Pulmonary artery endothelial cell (primary cell): ENCODE measurements around the gene FLYWCH2. TPM values are rescaled to one million over a fixed set of nuclear protein-coding genes. Genes with fewer than 3 reads are reported as not detected.
"Not testable (repeated sequence)": the region's sequence is repeated elsewhere in the genome, so short reads cannot be mapped to it uniquely, and the experiment has no call there.

Experiments used
- DNase-seq: peaks from one replicate; pipeline ENCODE4 v3.0.0-alpha.2; 2011; ENCODE audit warnings: low read depth, low spot score
- total RNA-seq: library from RNA; depleted of rRNA; stranded (reverse); fragments of >200 nt; gene quantifications from 2 replicates; pipeline ENCODE4 v1.2.3, GENCODE V29; 2014

The FLYWCH2 gene
- total RNA-seq, 1 donor from 2014 or later: 49.6 TPM

- no peak for DNase-seq
Observed at GRCh38 chr16:2912330-2913199, 29.6 kb downstream of the FLYWCH2 start.

- no peak for DNase-seq
Observed at GRCh38 chr16:2913603-2914002, 30.6 kb downstream of the FLYWCH2 start.

DNA sequence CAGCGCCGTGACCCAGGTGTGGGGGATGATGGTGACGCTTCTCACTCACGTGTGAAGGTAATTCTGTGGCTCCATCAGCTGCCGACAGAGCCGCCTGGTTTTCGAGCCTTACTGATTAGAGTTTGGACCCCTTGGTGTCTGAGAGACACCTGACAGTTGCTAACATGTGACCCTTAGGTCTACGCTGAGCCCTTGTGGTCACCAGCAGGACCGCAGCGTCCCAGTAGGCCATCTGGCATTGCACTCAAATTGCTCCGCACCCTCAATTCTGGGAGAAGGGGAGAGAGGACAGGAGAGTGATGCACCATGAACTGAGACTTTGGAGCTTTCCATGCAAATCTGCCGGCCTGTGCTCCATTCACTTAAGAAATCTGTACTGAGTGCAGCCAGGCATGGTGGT lies 31.2 kb downstream of the FLYWCH2 start:
- DNase-seq: no peak

- no peak for DNase-seq
Observed at GRCh38 chr16:2915196-2915929, 32.3 kb downstream of the FLYWCH2 start.

GRCh38 chr16:2919511-2920255 lies 36.7 kb downstream of the FLYWCH2 start:
- no peak for DNase-seq

- DNase-seq: no peak
Observed at GRCh38 chr16:2923481-2923880, 40.5 kb downstream of the FLYWCH2 start.

DNA sequence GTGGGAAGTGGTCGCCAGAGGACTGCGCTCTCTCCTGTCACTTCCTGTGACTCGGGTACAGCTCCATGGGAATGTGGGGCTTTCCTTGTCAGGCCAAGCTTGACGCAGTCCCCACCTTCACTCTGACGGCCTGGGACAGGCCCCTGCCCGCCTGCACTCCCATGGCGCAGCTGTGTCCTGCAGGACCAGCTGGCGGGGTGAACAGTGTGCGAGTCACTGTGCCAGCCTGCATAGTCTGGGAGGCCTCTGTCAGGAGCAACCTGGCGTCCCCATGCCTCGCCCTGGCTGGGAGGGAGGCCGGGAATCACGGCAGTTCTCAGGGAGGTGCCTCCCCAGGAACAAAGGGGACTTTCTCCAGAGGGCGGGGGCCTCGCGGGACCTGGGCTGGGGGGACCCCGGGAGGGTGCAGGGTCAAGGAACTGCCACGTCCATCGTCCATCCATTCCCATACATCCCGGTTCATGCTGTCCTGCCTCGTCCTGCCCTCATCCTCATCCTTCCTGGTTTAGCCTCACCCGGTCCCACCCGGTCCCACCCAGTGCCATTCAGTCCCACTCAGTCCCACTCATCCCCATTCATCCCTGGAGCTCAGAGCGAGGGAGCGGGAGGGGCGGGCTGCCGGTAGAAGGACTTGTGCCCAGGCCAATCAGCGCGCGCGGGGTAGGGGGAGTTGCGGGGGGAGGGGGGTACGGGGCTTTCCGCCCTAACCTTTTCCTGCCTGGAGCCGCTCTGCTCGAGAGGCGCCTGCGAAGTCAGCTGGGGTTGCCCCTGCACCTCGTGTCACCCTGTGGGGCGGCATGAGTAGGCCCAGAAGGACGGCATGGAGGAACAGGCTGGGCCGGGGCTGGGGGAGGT lies 42.1 kb downstream of the FLYWCH2 start:
- DNase-seq: no peak

- DNase-seq: no peak
Observed at GRCh38 chr16:2925951-2926649, 43.1 kb downstream of the FLYWCH2 start.

GRCh38 chr16:2926650-2926999 lies 43.6 kb downstream of the FLYWCH2 start:
- DNase-seq: no peak

DNA sequence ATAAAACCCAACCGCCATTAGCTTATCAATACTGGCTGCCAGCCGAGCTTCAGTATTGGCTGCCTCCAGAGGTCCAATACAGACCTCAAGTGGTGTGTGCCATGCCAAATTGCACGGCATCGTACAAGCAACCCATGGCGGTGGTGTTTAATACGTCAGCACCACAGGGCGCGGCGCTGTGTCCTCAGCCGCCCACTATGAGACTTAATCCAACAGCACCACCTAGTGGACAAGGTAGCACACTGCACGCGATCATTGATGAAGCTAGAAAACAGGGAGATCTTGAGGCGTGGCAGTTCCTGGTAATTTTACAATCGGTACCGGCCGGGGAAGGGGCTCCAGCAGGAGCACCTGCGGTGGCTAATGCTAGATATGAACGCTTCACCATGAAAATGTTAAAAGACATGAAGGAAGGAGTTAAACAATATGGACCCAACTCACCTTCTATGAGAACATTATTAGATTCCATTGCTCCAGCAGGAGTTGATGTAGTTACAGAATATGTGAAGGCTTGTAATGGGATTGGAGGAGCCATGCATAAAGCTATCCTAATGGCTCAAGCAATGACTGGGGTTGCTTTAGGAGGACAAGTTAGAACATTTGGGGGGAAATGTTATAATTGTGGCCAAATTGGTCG lies 44.1 kb downstream of the FLYWCH2 start:
- DNase-seq: peak; percentile 39

- not testable (repeated sequence) for DNase-seq
Observed at GRCh38 chr16:2928151-2928550, 45.1 kb downstream of the FLYWCH2 start.

DNA sequence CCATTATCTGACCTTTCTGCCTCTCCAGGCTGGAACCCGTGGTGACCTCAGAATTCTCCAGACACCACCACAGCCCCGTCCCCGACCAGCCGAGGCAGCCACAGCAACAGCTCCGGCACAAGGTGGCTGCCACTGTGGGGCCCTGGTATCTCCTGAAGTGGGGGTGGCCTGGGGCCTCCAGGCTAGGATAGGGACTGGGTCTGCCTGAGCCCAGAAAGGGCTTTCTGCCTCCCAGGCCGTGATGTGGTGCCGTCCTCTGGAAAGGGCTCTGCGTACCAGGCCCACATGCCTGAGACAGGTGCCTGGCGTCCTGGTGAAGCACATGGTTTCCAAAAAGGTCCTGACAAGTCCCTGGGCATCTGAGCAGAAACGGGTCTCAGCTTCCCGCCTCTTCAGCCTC lies 45.8 kb downstream of the FLYWCH2 start:
- DNase-seq: no peak

- DNase-seq: no peak
Observed at GRCh38 chr16:2929693-2930092, 46.7 kb downstream of the FLYWCH2 start.

GRCh38 chr16:2930236-2930635 lies 47.2 kb downstream of the FLYWCH2 start:
- DNase-seq: no peak

DNA sequence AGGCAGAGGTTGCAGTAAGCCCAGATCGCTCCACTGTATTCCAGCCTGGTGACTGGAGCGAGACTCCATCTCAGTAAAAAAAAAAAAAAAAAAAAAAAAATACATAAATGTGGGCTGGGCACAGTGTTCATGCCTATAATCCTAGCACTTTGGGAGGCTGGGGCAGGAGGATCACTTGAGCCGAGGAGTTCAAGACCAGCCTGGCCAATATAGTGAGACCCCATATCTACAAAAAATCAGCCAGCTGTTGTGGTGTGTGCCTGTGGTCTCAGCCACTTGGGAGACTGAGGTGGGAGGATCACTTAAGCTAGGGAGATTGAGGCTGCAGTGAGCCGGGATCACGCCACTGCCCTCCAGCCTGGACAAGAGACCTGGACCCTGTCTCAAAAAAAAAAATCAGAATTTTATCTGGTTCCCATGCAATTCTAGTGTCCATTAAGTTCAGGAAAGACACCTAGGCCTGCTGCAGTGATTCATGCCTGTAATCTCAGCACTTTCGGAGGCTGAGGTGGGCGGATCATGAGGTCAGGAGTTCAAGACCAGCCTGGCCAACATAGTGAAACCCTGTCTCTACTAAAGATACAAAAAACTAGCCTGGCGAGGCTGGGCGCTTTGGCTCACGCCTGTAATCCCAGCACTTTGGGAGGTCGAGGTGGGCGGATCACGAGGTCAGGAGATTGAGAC lies 48.4 kb downstream of the FLYWCH2 start:
- DNase-seq: not testable (repeated sequence)

- no peak for DNase-seq
Observed at GRCh38 chr16:2933136-2933535, 50.1 kb downstream of the FLYWCH2 start.

DNA sequence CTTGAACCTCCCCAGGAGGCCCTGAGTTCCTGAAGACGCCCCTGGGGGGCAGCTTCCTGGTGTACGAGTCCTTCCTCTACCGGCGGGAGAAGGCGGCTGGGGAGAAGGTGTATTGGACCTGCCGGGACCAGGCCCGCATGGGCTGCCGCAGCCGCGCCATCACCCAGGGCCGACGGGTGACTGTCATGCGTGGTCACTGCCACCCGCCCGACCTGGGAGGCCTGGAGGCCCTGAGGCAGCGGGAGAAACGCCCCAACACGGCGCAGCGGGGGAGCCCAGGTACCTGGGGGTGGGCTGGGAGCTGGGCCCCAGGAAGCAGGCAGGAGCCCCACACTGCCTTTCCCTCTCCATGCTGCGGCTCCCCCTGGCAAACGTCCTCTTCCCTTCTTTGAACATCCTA lies 50.7 kb downstream of the FLYWCH2 start:
- DNase-seq: no peak

GRCh38 chr16:2934450-2934849 lies 51.4 kb downstream of the FLYWCH2 start:
- DNase-seq: no peak

DNA sequence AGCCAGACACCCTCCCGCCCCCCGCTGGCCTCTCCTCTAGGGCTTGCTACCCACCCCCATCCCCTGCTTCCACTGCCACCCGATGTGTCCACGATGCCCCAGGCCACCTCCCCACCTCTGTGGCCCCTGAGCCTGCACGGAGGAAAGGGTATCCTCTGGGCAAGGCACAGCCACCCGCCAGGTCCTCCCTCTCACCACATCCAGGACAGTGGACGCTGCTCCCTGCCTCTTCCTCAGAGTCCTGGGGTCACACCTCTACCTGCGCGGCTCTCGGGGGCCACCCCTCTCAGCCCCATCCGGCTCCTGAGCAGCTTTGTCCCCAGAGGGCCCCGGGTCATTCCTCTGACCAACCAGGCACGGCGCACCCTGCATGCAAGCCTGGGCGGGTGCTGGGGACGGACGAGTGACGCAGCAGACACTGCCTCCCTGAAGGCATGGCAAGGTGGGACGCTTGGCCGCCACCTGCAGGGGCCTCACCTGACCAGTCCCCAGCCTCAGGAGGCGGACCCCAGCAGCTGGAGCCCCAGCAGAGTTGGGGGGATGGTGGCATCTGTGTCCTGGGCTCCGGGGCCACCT lies 53.5 kb downstream of the FLYWCH2 start:
- DNase-seq: no peak
